Measurements from ENCODE around the gene ANKRD11. TPM values are rescaled to one million over a fixed set of nuclear protein-coding genes. Genes with fewer than 3 reads are reported as not detected.
"Not testable (repeated sequence)": the region's sequence is repeated elsewhere in the genome, so short reads cannot be mapped to it uniquely, and the experiment has no call there.

Gene ANKRD11
- polyA plus RNA-seq, 1 donor from 2014 or later: 32.5 TPM

DNA sequence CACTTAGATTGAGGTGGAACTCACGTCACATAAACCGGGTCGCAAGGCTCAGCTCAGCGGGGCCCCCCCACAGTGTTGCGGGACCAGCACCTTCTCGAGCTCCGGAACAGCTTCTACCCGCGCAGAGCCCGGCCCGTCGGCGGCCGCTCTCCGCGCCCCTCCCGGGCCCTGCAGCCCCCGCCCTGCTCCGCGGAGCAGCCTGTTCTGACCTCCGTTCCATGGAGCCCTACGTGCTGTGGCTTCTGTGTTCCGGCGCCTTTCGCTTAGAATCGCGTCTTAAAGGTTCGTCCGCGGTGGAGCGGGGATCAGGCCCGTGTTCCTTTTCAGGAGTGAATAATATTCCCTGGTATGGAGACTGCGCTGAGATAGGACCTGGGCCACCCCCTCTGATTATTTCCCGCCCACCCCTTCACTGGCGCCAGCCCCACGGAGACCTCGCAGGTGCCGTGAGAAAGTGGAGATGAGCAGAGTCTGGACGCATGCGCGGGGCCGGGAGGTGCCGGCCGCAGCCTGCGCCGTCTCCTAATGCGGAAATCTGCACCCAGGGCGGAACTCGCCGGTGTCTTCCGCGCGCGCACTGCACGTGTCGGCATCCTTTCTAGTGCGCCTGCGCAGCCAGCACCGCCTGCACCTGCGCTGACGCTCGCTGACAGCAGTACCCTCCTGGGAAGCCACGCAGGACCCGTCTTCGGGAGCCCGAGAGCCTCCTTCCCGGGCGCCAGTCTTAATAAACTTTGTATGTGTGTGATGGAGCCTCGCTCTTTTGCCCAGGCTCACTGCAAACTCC is 242.0 kb downstream of the ANKRD11 start:
- peak overlapping the region; percentile 63 for H3K4me3 ChIP-seq (ENCODE audit: low read length)
- H3K27ac ChIP-seq (ENCODE audit: low read length): no peak overlapping the region
- no peaks in the 10 kb centered on the region for H3K9me2 ChIP-seq (ENCODE audit: insufficient read depth, low read length)
- no peaks in the 10 kb centered on the region for H3K27me3 ChIP-seq (ENCODE audit: insufficient read depth, low read depth, low read length)
- no peaks in the 10 kb centered on the region for H3K9me3 ChIP-seq (ENCODE audit: low read length)
- H4K20me1 ChIP-seq (ENCODE audit: insufficient read depth): no peaks in the 10 kb centered on the region
- no peak overlapping the region for H3K4me2 ChIP-seq (ENCODE audit: low read length)
- no peak overlapping the region for H2AFZ ChIP-seq (ENCODE audit: low read depth, low read length)
- no peaks in the 10 kb centered on the region for H3K36me3 ChIP-seq (ENCODE audit: insufficient read depth, low read length)
- TF ChIP-seq POLR2AphosphoS5 (IDR thresholded peaks at IDR 0.05): no peak
- no peak for TF ChIP-seq RAD21 (conservative IDR thresholded peaks at IDR 0.05)
- TF ChIP-seq EZH2 (IDR thresholded peaks at IDR 0.05; ENCODE audit: borderline replicate concordance, insufficient read depth, low read length, poor library complexity, severe bottlenecking): no peak
- TF ChIP-seq SMC3 (conservative IDR thresholded peaks at IDR 0.05; ENCODE audit: poor library complexity): no peak
- TF ChIP-seq TAF1 (IDR thresholded peaks at IDR 0.05; ENCODE audit: low read depth): no peak
- no peak for TF ChIP-seq MXI1 (conservative IDR thresholded peaks at IDR 0.05; ENCODE audit: poor library complexity, severe bottlenecking)
- TF ChIP-seq, protein P1, sequence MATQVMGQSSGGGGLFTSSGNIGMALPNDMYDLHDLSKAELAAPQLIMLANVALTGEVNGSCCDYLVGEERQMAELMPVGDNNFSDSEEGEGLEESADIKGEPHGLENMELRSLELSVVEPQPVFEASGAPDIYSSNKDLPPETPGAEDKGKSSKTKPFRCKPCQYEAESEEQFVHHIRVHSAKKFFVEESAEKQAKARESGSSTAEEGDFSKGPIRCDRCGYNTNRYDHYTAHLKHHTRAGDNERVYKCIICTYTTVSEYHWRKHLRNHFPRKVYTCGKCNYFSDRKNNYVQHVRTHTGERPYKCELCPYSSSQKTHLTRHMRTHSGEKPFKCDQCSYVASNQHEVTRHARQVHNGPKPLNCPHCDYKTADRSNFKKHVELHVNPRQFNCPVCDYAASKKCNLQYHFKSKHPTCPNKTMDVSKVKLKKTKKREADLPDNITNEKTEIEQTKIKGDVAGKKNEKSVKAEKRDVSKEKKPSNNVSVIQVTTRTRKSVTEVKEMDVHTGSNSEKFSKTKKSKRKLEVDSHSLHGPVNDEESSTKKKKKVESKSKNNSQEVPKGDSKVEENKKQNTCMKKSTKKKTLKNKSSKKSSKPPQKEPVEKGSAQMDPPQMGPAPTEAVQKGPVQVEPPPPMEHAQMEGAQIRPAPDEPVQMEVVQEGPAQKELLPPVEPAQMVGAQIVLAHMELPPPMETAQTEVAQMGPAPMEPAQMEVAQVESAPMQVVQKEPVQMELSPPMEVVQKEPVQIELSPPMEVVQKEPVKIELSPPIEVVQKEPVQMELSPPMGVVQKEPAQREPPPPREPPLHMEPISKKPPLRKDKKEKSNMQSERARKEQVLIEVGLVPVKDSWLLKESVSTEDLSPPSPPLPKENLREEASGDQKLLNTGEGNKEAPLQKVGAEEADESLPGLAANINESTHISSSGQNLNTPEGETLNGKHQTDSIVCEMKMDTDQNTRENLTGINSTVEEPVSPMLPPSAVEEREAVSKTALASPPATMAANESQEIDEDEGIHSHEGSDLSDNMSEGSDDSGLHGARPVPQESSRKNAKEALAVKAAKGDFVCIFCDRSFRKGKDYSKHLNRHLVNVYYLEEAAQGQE (IDR thresholded peaks at IDR 0.05; ENCODE audit: borderline replicate concordance): no peak
- TF ChIP-seq, protein P2, sequence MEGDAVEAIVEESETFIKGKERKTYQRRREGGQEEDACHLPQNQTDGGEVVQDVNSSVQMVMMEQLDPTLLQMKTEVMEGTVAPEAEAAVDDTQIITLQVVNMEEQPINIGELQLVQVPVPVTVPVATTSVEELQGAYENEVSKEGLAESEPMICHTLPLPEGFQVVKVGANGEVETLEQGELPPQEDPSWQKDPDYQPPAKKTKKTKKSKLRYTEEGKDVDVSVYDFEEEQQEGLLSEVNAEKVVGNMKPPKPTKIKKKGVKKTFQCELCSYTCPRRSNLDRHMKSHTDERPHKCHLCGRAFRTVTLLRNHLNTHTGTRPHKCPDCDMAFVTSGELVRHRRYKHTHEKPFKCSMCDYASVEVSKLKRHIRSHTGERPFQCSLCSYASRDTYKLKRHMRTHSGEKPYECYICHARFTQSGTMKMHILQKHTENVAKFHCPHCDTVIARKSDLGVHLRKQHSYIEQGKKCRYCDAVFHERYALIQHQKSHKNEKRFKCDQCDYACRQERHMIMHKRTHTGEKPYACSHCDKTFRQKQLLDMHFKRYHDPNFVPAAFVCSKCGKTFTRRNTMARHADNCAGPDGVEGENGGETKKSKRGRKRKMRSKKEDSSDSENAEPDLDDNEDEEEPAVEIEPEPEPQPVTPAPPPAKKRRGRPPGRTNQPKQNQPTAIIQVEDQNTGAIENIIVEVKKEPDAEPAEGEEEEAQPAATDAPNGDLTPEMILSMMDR (IDR thresholded peaks at IDR 0.05; ENCODE audit: poor library complexity, severe bottlenecking): no peak
- TF ChIP-seq EP300 (conservative IDR thresholded peaks at IDR 0.05; ENCODE audit: poor library complexity, severe bottlenecking): no peak
- H3K9ac ChIP-seq (ENCODE audit: low read length): no peak overlapping the region
- no peaks in the 10 kb centered on the region for H3K79me2 ChIP-seq (replicated peaks; ENCODE audit: insufficient read depth, low read length)
- H3F3A ChIP-seq (ENCODE audit: insufficient read depth, low read length, poor library complexity, severe bottlenecking): no peaks in the 10 kb centered on the region

DNA sequence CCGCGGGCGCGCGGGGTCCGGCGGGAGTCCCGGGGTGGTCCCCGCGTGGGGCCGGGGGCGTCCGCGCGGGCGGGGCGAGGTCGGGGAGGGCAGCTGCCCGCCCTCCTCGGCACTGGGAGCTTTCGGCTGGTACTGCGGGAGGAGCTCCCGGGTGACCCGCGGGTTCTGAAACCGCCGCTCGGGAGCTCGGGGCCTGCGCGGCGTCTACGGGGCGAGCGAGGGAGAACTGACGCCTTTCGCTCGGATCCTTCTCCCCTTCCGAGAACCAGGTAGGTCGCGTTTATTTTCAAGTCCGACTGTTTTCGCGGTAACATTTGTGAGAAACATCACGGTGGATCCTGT is 242.7 kb downstream of the ANKRD11 start:
- H3K4me2 ChIP-seq (ENCODE audit: low read length); H3K79me2 ChIP-seq (replicated peaks; ENCODE audit: insufficient read depth, low read length); H3K9me2 ChIP-seq (ENCODE audit: insufficient read depth, low read length); H2AFZ ChIP-seq (ENCODE audit: low read depth, low read length); H3K27me3 ChIP-seq (ENCODE audit: insufficient read depth, low read depth, low read length); H3K9me3 ChIP-seq (ENCODE audit: low read length); H3F3A ChIP-seq (ENCODE audit: insufficient read depth, low read length, poor library complexity, severe bottlenecking); H3K27ac ChIP-seq (ENCODE audit: low read length); H4K20me1 ChIP-seq (ENCODE audit: insufficient read depth); H3K36me3 ChIP-seq (ENCODE audit: insufficient read depth, low read length): not testable (repeated sequence)
- peak overlapping the region; percentile 5 for H3K9ac ChIP-seq (ENCODE audit: low read length)
- peak overlapping the region; percentile 63 for H3K4me3 ChIP-seq (ENCODE audit: low read length)
- TF ChIP-seq MXI1 (conservative IDR thresholded peaks at IDR 0.05; ENCODE audit: poor library complexity, severe bottlenecking): peak; percentile 26
